A673 (cell line): ENCODE measurements around the gene PRR23C. TPM values are rescaled to one million over a fixed set of nuclear protein-coding genes. Genes with fewer than 3 reads are reported as not detected.
"Not testable (repeated sequence)": the region's sequence is repeated elsewhere in the genome, so short reads cannot be mapped to it uniquely, and the experiment has no call there.

Source experiments
- BruUV-seq: library from RNA; stranded (reverse); fragments of 400-500 nt; replicated peaks from 2 replicates; lab custom pipeline; 2021; lab: Mats Ljungman, UMichigan
- CTCF ChIA-PET: fragments of 300-600 bp; sonication (Branson Sonifier 250); formaldehyde crosslinking; loops from one replicate; lab custom pipeline; 2022; ENCODE audit warnings: antibody characterized with exemption; lab: Charles Lee
- POLR2A ChIA-PET: fragments of 300-600 bp; sonication (Branson Sonifier 250); formaldehyde crosslinking; loops from one replicate; lab custom pipeline; 2022; ENCODE audit warnings: antibody characterized with exemption; ENCODE audit not compliant: low non-redundant PET; lab: Charles Lee
- DNase-seq: peaks from one replicate; pipeline ENCODE4 v3.0.0-alpha.2; 2015; ENCODE audit warnings: low spot score
- H3K27ac ChIP-seq: fragments of 200-600 bp; sonication (generic); 2 replicates; pipeline ENCODE4 v1.5.1; 2016; ENCODE audit warnings: mixed run types, low read depth, mild to moderate bottlenecking, mixed read lengths, antibody characterized with exemption, low read length; ENCODE audit not compliant: poor library complexity, severe bottlenecking
- H3K27me3 ChIP-seq: fragments of 200-600 bp; sonication (generic); replicated peaks from 2 replicates; pipeline ENCODE4 v1.6.1; 2017; ENCODE audit warnings: mixed run types, low read depth, mild to moderate bottlenecking, mixed read lengths, antibody characterized with exemption, low read length; ENCODE audit not compliant: insufficient read depth, poor library complexity
- H3K36me3 ChIP-seq: fragments of 200-600 bp; sonication (generic); 2 replicates; pipeline ENCODE4 v1.6.1; 2016; ENCODE audit warnings: mixed run types, mild to moderate bottlenecking, mixed read lengths, antibody characterized with exemption, low read length; ENCODE audit not compliant: insufficient read depth, poor library complexity, severe bottlenecking
- H3K4me1 ChIP-seq: fragments of 200-600 bp; sonication (generic); 2 replicates; pipeline ENCODE4 v1.6.1; 2017; ENCODE audit warnings: mixed run types, mild to moderate bottlenecking, mixed read lengths, antibody characterized with exemption, low read length; ENCODE audit not compliant: insufficient read depth, poor library complexity, severe bottlenecking
- H3K4me3 ChIP-seq: fragments of 200-600 bp; sonication (generic); 2 replicates; pipeline ENCODE4 v1.5.1; 2016; ENCODE audit warnings: low read depth, mixed run types, mild to moderate bottlenecking, mixed read lengths, low read length; ENCODE audit not compliant: poor library complexity, severe bottlenecking
- H3K9me3 ChIP-seq: fragments of 200-600 bp; sonication (generic); 2 replicates; pipeline ENCODE4 v1.6.1; 2016; ENCODE audit warnings: mixed run types, low read depth, mild to moderate bottlenecking, mixed read lengths, antibody characterized with exemption, low read length; ENCODE audit not compliant: poor library complexity, severe bottlenecking
- EZH2 ChIP-seq: fragments of 200-600 bp; sonication (generic); IDR thresholded peaks from 2 replicates; pipeline ENCODE4 v1.6.1; 2017; ENCODE audit warnings: borderline replicate concordance, low read depth, mild to moderate bottlenecking, mixed read lengths, antibody characterized with exemption, low read length; ENCODE audit not compliant: poor library complexity, severe bottlenecking
- intact Hi-C: fragments of 100-400 bp; cut with micrococcal nuclease; formaldehyde crosslinking; loops from one replicate; pipeline ENCODE4 v1.10.0; 2022; ENCODE audit not compliant: unreplicated experiment
- total RNA-seq: library from RNA; stranded (reverse); gene quantifications from 2 replicates; pipeline ENCODE4 v1.2.3, GENCODE V29; 2021
- TF ChIP-seq, protein P1 (sequence below): fragments of 300-800, 200-600 bp; sonication (generic); conservative IDR thresholded peaks from 2 replicates; pipeline ENCODE4 v1.5.1; 2017; ENCODE audit warnings: low read depth, mild to moderate bottlenecking, antibody characterized with exemption, low read length, moderate library complexity, mixed read lengths

Gene PRR23C
- total RNA-seq, 1 experiment from 2014 or later: not detected

DNA sequence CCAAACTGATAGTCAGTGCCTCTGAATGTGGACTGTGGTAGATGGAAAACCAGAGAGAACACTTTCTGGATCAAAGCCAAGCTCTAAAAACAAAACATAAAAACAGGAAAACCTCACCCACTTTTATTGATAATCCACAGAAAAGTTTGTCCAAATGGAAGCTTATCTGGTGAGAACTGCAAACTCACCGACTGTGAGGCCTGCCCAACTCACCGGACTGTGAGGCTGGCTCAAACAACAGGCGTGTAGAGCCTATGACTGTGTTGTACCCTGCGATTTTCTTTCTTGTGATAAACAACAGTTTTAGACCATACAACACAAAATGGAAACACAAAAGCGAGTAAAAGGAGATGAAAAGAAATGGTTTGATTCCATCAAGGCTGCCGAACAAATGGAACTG is 7.2 kb downstream of the PRR23C start:
- no peak overlapping the region for H3K4me3 ChIP-seq
- POLR2A ChIA-PET: no interaction called here
- intact Hi-C loops: no loop called here
- no peaks in the 10 kb centered on the region for H3K36me3 ChIP-seq
- BruUV-seq: no TSS peak
- H3K27ac ChIP-seq: no peak overlapping the region
- no peak for DNase-seq
- peaks cover 23% of the 10 kb centered on the region for H3K27me3 ChIP-seq
- CTCF ChIA-PET: no interaction called here
- TF ChIP-seq, protein P1, sequence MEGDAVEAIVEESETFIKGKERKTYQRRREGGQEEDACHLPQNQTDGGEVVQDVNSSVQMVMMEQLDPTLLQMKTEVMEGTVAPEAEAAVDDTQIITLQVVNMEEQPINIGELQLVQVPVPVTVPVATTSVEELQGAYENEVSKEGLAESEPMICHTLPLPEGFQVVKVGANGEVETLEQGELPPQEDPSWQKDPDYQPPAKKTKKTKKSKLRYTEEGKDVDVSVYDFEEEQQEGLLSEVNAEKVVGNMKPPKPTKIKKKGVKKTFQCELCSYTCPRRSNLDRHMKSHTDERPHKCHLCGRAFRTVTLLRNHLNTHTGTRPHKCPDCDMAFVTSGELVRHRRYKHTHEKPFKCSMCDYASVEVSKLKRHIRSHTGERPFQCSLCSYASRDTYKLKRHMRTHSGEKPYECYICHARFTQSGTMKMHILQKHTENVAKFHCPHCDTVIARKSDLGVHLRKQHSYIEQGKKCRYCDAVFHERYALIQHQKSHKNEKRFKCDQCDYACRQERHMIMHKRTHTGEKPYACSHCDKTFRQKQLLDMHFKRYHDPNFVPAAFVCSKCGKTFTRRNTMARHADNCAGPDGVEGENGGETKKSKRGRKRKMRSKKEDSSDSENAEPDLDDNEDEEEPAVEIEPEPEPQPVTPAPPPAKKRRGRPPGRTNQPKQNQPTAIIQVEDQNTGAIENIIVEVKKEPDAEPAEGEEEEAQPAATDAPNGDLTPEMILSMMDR: no peak
- TF ChIP-seq EZH2: no peak
- no peaks in the 10 kb centered on the region for H3K4me1 ChIP-seq
- H3K9me3 ChIP-seq: no peaks in the 10 kb centered on the region

DNA sequence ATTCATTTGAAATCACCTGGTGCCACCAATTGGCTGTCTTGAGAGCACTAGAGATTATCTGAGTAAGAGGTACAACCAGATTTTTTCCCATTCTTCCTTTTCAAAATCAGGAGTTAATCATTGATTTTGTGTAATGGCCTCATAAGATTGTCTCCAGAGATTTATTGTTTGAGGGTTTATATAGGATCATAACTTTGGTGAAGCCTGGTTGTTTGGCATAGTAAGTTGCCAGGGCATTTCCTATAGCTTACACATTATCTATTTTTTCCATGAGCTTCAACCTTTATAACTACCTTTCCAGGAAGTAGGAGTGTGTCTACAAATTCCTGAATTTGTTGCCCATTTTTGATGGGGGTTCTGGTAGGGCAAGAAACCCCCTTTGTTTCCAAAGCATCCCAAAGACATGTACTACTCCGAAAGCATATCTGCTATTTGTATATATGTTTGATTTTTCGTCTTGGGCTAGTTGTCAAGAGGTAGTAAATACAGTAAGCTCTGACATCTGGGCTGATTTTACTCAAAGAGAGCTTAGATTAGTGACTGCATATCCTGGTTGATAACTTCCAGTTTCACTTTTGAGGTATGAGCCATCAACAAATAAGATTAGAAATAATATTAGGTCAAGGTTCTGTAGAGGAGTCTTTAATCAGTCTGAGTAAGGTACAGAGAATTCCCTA is 12.2 kb downstream of the PRR23C start:
- Histone ChIP-seq H3K9me3 (no peaks in the 10 kb centered on the region), H3K4me1 (no peaks in the 10 kb centered on the region), H3K36me3 (no peaks in the 10 kb centered on the region), H3K27ac (no peak overlapping the region), H3K27me3 (no peaks in the 10 kb centered on the region), H3K4me3 (no peak overlapping the region)
- CTCF ChIA-PET: no interaction called here
- TF ChIP-seq, protein P1: no peak
- TF ChIP-seq EZH2: no peak
- DNase-seq: no peak
- BruUV-seq: no TSS peak
- POLR2A ChIA-PET: no interaction called here
- intact Hi-C loops: no loop called here

DNA sequence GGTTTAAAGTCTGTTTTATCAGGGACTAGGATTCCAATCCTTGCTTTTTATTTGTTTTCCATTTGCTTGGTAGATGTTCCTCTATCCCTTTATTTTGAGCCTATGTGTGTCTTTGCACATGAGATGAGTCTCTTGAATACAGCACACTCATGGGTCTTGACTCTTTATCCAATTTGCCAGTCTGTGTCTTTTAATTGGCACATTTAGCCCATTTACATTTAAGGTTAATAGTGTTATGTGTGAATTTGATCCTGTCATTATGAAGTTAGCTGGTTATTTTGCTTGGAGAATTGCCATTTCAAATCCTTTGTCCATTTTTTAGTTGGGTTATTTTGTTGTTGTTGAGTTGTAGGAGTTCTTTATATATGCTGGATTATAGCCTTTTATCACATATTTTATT is 14.1 kb downstream of the PRR23C start:
- H3K27me3 ChIP-seq, H3K36me3 ChIP-seq, H3K27ac ChIP-seq, CTCF ChIA-PET, BruUV-seq, DNase-seq, intact Hi-C loops, POLR2A ChIA-PET, H3K4me3 ChIP-seq, H3K4me1 ChIP-seq, H3K9me3 ChIP-seq: not testable (repeated sequence)

DNA sequence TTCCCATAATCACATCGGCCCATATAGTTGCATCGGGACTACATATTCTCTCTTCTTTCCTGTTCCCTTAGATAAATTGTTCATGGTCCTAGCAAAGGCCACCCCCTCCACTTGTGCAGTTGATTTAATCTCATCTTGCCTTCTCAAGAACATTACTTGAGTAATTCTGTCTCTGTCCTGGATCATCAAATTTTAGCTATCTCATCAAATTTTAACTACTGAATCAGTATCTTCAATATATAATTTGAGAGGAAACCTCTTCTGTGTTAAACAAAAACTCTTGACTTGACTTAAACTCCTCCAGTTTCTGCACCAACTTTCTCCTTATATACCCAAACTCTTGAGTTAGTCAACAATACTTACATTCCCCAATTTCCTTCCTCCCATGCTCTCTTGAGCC is 19.7 kb downstream of the PRR23C start:
- Histone ChIP-seq H3K9me3 (no peaks in the 10 kb centered on the region), H3K4me3 (no peak overlapping the region), H3K27ac (no peak overlapping the region), H3K27me3 (no peaks in the 10 kb centered on the region), H3K4me1 (no peaks in the 10 kb centered on the region), H3K36me3 (no peaks in the 10 kb centered on the region)
- no peak for TF ChIP-seq EZH2
- TF ChIP-seq, protein P1: no peak
- no peak for DNase-seq
- intact Hi-C loops: no loop called here
- ChIA-PET POLR2A (no interaction called here), CTCF (no interaction called here)
- no TSS peak for BruUV-seq
